ENCODE measurements around the gene UGT2A1. TPM values are rescaled to one million over a fixed set of nuclear protein-coding genes. Genes with fewer than 3 reads are reported as not detected.

UGT2A1 gene
- total RNA-seq, 4 donors from 2014 or later, result not detected

GRCh38 chr4:69656653-69657158 is 3.7 kb upstream of the UGT2A1 start:
- Histone ChIP-seq H3K36me3 (no peaks in the 10 kb centered on the region), H3K9me3 (no peaks in the 10 kb centered on the region), H3K4me1 (no peaks in the 10 kb centered on the region), H3K27ac (no peak overlapping the region), H3K27me3 (no peaks in the 10 kb centered on the region), H3K4me3 (no peak overlapping the region)
- TF ChIP-seq POLR2A (IDR thresholded peaks at IDR 0.05), result no peak
- 58 to 69% methylated on average over 5 to 6 of the region's 6 CpGs for WGBS, 2 donors (ENCODE audit: low coverage in 1 of 2)
- ATAC-seq, result no peak

- TF ChIP-seq POLR2A (IDR thresholded peaks at IDR 0.05) (no peak), CTCF (IDR thresholded peaks at IDR 0.05) (no peak), EP300 (IDR thresholded peaks at IDR 0.05) (no peak), POLR2AphosphoS5 (IDR thresholded peaks at IDR 0.05) (no peak)
- Histone ChIP-seq H3K27me3 (no peaks in the 10 kb centered on the region), H3K9me3 (no peaks in the 10 kb centered on the region), H3K4me1 (no peaks in the 10 kb centered on the region), H3K36me3 (no peaks in the 10 kb centered on the region), H3K4me3 (no peak overlapping the region), H3K27ac (no peak overlapping the region)
- ATAC-seq, result no peak
- WGBS, 2 donors (ENCODE audit: low coverage in 1 of 2), result 59 to 85% methylated on average over 3 of the region's 3 CpGs
Observed at GRCh38 chr4:69650872-69651271, 2.2 kb downstream of the UGT2A1 start.

GRCh38 chr4:69649629-69650028 is 3.4 kb downstream of the UGT2A1 start:
- TF ChIP-seq EP300 (IDR thresholded peaks at IDR 0.05) (no peak), POLR2A (IDR thresholded peaks at IDR 0.05) (no peak), CTCF (IDR thresholded peaks at IDR 0.05) (no peak), POLR2AphosphoS5 (IDR thresholded peaks at IDR 0.05) (no peak)
- no peak overlapping the region for H3K27ac ChIP-seq
- H3K4me3 ChIP-seq, result no peak overlapping the region
- no peak for ATAC-seq
- H3K27me3 ChIP-seq, result no peaks in the 10 kb centered on the region
- no peaks in the 10 kb centered on the region for H3K9me3 ChIP-seq
- WGBS, 2 donors (ENCODE audit: low coverage in 1 of 2), result 20 to 65% methylated on average over 1 to 2 of the region's 2 CpGs
- H3K36me3 ChIP-seq, result no peaks in the 10 kb centered on the region
- H3K4me1 ChIP-seq, result no peaks in the 10 kb centered on the region

GRCh38 chr4:69649207-69649606 is 3.8 kb downstream of the UGT2A1 start:
- no peaks in the 10 kb centered on the region for H3K4me1 ChIP-seq
- no peak overlapping the region for H3K27ac ChIP-seq
- no peaks in the 10 kb centered on the region for H3K36me3 ChIP-seq
- no peak for TF ChIP-seq POLR2A (IDR thresholded peaks at IDR 0.05)
- no peak for TF ChIP-seq CTCF (IDR thresholded peaks at IDR 0.05)
- TF ChIP-seq POLR2AphosphoS5 (IDR thresholded peaks at IDR 0.05), result no peak
- no peak for TF ChIP-seq EP300 (IDR thresholded peaks at IDR 0.05)
- whole genome bisulfite sequencing, 2 donors (ENCODE audit: low coverage in 1 of 2), result 17 to 22% methylated on average over 1 of the region's 1 CpG
- no peak overlapping the region for H3K4me3 ChIP-seq
- no peaks in the 10 kb centered on the region for H3K9me3 ChIP-seq
- ATAC-seq, result no peak
- no peaks in the 10 kb centered on the region for H3K27me3 ChIP-seq

- Histone ChIP-seq H3K27ac (no peak overlapping the region), H3K4me1 (no peaks in the 10 kb centered on the region), H3K36me3 (no peaks in the 10 kb centered on the region), H3K4me3 (no peak overlapping the region), H3K27me3 (no peaks in the 10 kb centered on the region), H3K9me3 (no peaks in the 10 kb centered on the region)
- 67 to 76% methylated on average over 1 to 2 of the region's 2 CpGs for WGBS, 2 donors (ENCODE audit: low coverage in 1 of 2)
- ATAC-seq, result no peak
- TF ChIP-seq EP300 (IDR thresholded peaks at IDR 0.05) (no peak), POLR2A (IDR thresholded peaks at IDR 0.05) (no peak), POLR2AphosphoS5 (IDR thresholded peaks at IDR 0.05) (no peak), CTCF (IDR thresholded peaks at IDR 0.05) (no peak)
Observed at GRCh38 chr4:69642961-69643360, 10.1 kb downstream of the UGT2A1 start.

Data from gastroesophageal sphincter (tissue), 4 donors.